Cerebellar nuclear complex (tissue), 1 donor: ENCODE data around the gene DCST1.

Source experiments
- DNase-seq, 2 experiments: peaks; one replicate each; lab custom pipeline; 2025; lab: John Stamatoyannopoulos, UW

DCST1 gene

GRCh38 chr1:155032886-155033285 is 738 bp upstream of the DCST1 start:
- DNase-seq, result no peak

DNA sequence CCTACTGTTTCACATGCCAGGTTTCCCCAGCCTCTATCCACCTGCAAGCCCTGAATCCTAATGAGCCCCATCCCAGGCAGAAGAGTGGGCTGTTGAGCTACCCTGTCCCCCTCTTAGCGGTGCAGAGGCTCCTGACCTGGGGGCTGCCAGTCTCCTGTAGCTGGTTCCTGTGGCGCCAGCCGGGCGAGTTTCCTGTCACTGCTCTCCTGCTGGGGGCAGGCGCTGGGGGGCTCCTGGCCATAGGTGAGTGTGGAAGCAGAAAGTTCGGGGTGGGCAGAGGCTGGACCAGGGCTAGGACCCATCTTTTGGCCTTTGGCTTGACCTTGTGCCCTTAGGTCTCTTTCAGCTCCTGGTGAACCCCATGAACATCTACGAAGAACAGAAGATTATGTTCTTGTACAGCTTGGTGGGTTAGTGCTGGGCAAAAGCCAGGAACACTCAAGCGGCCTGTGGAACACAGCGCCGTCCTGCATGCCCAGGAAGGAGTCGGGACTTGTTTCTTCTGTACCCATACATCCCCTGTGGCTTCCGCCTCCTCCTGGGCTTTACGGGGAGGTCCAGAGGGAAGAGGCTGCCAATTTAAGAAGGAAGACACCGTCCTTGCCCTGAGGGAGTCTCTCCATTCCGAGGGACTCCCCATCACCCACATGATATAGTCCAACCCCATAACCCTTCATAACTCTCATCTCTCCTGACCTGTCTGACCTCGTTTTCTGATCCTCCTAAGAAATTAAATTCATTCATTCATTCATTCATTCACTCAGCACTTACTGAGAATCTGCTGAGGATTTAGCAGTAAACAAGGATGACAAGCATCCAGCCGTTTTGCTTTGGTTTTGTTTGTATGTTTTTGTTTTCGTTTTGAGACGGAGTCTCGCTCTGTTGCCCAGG is 939 bp downstream of the DCST1 start:
- no peak for DNase-seq

GRCh38 chr1:155035936-155036335 is 2.3 kb downstream of the DCST1 start:
- no peak for DNase-seq

DNA sequence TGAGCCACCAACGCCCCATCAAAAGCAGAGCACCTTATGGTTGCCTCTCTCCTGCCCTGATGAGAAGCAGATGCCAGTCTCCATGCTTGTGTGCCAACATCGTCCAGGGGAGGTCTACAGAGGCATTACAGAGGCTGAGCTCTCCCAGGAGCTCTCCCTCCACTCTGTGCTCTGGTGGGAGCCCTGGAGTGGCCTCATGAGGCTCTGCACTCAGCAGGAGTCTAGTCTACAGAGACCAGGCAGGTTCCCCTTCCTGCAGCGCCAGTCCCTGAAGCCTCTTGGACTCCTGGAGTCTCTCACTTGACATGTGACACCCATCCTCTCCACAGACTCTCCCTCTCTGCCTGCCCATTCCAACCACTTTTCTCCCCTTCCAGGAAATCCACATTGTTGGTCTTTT is 3.4 kb downstream of the DCST1 start:
- no peak for DNase-seq

DNA sequence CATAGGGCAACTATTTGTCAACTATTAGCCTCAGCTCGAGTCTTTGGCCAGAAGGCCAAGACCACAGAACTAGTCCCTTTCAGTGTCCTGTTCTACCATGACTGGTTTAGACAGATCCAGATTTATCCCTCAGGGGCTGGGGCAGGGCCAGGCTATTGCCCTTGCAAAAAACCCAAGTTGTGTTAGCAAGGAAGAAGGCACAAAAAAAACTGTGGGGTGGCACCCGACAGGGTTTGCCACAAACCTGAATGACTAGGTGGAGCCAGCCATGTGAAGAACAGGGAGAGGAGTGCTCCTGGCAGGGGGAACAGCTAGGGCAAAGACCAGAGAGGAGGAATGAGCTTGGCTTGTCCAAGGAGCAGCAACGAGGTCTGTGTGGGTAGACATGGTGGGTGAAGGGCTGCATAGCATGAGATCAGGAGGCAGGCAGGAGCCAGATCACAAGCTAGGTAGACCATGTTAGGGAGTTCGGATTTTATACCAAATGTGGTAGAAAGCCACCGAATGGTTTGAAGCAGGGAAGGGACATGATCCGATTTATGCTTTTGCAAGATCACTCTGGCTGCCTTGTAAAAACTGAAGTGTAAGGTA is 4.3 kb downstream of the DCST1 start:
- DNase-seq, result no peak

DNA sequence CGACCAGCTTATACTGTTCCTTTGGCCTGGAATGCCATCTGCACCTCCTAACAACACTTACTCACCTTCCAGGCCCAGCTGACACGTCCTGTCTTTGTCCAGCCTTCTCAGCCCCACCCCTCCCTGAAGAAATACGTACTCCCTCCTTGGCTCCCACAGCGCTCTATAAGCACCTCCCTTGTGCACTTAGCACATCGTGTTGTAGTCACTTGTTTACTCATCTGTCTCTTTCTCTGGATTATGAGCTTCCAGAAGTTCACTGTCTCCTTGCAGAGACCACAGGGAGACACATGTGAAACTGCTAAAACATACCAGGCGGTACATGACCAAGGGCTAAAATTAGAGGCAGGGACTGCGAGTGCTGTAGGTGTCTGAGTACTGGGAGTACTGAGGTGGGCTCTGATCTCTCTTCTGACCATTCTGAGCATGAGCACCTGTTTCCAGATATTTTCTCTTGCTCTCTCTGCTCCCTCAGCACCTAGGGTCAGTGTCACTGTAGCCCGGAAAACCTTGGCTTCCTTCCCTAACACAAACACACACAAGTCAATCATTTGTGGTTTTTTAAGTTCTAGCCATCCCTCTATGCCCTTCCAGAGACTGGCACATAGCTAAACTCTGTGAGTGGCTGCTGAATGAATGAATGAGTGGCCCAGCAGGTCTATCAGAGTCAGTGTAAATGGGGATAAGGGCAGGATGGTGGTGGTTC is 5.1 kb downstream of the DCST1 start:
- no peak for DNase-seq

- DNase-seq, result no peak
Measured at GRCh38 chr1:155039308-155039669, 5.7 kb downstream of the DCST1 start.

DNA sequence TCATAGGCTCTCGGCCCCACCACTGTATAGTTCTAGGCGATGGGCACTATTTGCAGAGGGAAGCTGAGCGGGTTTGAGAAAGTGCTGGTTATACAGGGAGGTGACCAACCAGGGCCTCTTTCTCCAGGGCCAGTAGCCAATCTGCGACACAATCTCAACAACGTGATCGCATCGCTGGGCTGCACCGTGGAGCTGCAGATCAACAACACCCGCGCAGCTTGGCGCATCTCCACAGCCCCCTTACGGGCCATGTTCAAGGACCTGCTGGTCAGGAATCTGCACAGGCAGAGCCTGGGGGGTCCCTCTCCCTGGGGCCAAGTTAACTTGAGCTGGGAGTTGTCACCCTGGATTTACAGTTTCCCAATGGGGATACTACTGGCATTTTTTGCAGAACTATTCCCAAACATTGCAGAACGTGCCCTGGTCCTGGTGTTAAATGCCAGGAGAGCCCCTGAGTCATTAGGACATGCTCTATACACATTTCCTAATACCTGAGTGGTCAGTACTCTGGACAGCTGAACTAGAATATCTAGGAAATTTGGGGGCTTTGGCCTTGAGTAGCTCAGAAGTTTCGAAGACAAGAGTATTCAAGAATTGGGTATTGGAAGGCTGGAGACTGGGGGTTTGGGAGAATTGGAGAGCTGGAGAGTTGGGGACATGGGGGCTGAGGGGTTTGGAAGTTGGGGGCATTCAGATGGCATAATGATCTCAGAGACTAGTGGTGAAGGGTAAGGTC is 6.9 kb downstream of the DCST1 start:
- DNase-seq, result no peak

DNA sequence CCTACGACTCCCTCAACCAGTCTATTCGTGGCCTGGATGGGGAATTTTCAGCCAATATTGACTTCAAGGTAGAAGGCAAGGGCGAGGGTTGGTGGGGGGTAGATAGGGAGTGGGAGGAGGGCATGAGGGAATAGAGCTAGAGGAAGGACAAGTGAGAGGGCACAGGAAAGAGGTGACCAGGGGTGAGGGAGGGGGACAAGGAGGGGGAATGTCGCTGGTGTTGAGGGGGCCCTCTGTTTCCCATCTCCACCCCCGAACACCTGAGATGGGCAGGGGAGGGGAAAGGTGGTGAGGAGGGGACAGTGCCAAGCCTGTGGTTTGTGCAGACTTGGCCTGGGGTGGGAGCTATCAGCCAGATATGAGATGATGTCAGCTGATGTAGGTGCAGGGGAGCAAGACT is 9.2 kb downstream of the DCST1 start:
- DNase-seq, result no peak

DNA sequence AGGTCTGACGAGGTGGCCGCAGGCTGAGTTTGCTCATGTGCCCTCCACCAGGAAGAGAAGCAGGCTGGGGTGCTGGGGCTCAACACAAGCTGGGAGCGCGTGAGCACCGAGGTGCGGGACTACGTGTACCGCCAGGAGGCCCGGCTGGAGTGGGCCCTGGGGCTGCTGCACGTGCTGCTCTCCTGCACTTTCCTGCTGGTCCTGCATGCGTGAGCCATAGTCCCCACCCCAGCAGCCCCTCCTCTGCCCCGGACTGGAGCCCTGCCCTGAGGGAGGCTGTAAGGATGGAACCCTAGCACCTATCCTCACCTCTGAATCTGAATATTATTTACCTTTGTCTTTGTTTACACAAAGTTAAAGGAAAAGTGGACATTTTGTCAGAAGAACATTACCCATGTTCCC is 9.7 kb downstream of the DCST1 start:
- DNase-seq, result no peak

DNA sequence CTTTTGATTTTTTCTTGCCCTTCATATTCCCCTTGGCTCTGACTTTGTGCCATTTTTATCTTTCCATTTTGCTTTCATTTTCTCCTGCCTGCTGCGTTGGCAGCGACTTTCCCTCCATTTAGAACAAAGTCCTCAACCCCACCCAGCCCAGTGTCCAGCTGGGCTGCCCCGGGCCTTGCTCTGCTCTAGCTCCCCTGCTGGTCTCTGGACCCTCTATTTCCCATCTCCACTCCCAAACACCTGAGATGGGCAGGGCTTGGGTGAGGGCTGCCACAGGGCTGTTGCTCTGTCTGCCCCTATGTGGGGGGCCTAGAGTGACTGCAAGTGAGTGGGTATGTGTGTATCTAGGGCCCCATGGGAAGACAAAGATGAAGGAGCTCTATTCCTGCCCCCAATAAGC is 10.2 kb downstream of the DCST1 start:
- DNase-seq, result no peak

GRCh38 chr1:155044365-155044764 is 10.7 kb downstream of the DCST1 start:
- no peak for DNase-seq

DNA sequence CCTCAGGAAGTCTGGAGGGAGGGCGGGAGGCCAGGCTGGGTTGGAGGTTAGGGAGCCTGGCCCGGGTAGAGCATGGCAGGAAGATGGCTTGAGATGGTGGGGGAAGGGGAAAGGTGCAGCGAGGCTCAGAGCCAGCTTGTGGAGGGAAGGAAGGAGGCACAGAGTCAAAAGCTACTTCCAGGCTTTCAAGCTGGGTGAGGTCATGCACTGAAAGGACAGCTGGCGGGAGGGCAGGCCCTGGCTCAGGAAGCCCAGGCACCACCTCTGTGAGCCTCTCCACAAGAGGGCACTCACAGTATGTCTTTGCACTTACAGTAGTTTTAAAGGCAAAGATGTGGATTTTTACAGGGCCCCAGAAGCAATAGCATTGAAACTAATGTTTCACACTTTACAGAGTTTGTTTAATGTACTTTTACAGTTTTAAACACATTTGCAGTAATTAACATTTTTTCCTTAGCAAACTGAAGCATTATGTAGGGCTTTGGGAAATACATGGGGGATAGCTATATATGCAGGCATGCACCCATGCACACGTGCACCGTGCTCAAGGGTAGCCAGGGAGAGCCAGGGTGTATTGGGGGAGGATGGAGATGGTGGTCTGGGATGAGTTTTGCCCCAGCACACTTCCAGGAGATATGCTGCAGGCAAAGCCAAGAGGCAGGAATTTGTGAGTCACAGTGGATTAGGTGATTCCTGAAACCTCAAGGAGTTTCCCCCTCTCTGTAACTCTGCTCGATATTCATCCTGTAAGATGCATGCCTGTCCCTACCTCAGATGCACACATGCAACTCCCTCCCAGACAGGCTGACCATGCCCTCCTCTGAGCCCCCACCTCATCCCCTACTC is 11.4 kb downstream of the DCST1 start:
- no peak for DNase-seq

- DNase-seq, result no peak
Measured at GRCh38 chr1:155048449-155049334, 15.1 kb downstream of the DCST1 start.

GRCh38 chr1:155049651-155050559 is 16.3 kb downstream of the DCST1 start:
- no peak for DNase-seq

DNA sequence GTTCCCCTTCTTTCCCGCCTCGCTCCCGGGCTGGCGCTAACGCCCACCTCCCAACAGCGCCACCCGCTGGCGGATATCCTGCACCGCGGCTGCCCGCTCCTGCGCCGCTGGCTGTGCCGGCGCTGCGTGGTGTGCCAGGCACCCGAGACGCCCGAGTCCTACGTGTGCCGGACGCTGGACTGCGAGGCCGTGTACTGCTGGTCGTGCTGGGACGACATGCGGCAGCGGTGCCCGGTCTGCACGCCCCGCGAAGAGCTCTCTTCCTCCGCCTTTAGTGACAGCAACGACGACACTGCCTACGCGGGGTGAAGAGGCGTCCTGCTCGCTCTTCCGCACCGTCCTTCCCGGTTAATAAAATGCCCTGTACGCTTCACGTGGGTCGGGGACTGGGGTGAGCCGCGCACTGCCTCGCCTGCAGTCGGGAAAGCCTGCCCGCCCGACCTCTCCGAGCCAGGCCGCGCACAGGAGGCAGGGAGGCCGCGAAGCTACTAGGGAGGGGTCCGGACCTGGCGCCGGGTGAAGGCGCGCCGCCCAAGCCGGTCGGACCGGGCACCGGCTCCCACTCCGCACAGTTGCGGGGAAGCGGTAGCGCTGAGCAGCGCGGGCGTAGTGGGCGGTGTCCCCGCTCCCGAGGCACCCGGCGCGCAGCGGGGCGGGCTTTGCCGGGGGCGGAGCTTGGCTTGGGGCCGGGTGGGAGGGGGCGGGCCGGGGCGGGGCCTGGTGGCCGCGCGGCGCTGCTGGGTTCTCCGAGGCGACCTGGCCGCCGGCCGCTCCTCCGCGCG is 17.1 kb downstream of the DCST1 start, which contains the start of gene ADAM15:
TSS of gene ADAM15 (plus strand) at position 757 of the 782 bp plus-strand sequence. CDS start 71 bp downstream, outside the sequence.
- DNase-seq, result no peak

GRCh38 chr1:155051342-155051776 is 17.7 kb downstream of the DCST1 start:
- DNase-seq, result no peak

DNA sequence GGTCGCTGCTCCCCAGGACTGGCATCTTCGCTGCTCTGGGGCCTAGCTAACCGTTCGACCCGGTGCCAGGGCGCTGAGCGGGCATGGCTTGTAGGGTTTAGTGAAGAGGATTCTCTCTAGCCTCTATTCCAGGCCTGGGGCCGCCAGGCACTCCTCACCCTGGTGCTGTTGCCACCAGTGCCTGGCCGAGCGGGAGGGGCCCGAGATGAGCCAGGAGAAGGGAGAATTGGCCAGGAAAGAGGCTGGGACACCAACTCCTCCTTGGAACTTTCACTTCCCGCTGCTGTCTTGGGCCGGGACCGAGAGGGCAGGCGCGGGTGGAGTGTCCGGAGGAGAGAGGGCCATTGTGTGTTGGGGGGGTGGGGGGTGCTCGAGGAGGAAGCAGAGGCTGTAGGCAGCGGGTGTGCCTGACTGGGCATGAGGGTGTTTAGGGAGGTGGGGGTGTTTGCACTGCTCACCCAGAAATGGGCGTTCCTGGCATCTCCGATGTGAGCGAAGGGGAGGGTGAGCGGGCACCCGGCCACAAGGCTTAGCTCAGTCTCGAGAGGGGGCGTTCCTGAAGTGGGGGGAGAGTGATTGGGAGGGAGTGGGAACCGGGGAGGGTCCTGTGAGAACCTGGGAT is 18.3 kb downstream of the DCST1 start:
- DNase-seq, result no peak
